Measurements from ENCODE around the gene MYH2. TPM values are rescaled to one million over a fixed set of nuclear protein-coding genes. Genes with fewer than 3 reads are reported as not detected.

MYH2 gene
- total RNA-seq, 2 donors from 2014 or later, result 0.99 TPM; not detected in 1

- no peaks in the 10 kb centered on the region for H3K9me3 Mint-ChIP-seq
Observed at GRCh38 chr17:10574324-10574723, 24.9 kb upstream of the MYH2 start.

GRCh38 chr17:10563991-10564660 lies 14.7 kb upstream of the MYH2 start:
- Mint-ChIP-seq H3K27me3 (ENCODE audit: insufficient read depth) (no peaks in the 10 kb centered on the region), H3K4me1 (no peaks in the 10 kb centered on the region), H3K4me3 (no peak overlapping the region), H3K9me3 (no peaks in the 10 kb centered on the region), H3K27ac (no peak overlapping the region), H3K36me3 (ENCODE audit: low read depth) (no peaks in the 10 kb centered on the region)
- WGBS, 2 experiments (ENCODE audit: insufficient coverage in 1 of 2, insufficient read length in 1 of 2), result no CpG with 5 or more reads among the region's 2 CpGs
- Histone ChIP-seq H3K9ac (ENCODE audit: extremely low read depth, low read length, poor library complexity, severe bottlenecking) (no peak overlapping the region), H3K36me3 (ENCODE audit: control insufficient read depth, insufficient read depth, low read length) (no peaks in the 10 kb centered on the region), H3K27me3 (ENCODE audit: control insufficient read depth, insufficient read depth, low read length, poor library complexity, severe bottlenecking) (no peaks in the 10 kb centered on the region), H3K27ac (ENCODE audit: low read depth, low read length) (no peak overlapping the region), H3K4me1 (ENCODE audit: control insufficient read depth, insufficient read depth, low read length) (no peaks in the 10 kb centered on the region), H3K9me3 (ENCODE audit: control insufficient read depth, low read length) (no peaks in the 10 kb centered on the region), H3K4me3 (ENCODE audit: low read length) (no peak overlapping the region)
- DNase-seq, result no peak
- TF ChIP-seq CTCF (conservative IDR thresholded peaks at IDR 0.05), result no peak

More at GRCh38 chr17:10574324-10574723, 24.9 kb upstream of the MYH2 start:
- Histone ChIP-seq H3K36me3 (ENCODE audit: control insufficient read depth, insufficient read depth, low read length) (no peaks in the 10 kb centered on the region), H3K4me3 (ENCODE audit: low read length) (no peak overlapping the region), H3K27ac (ENCODE audit: low read depth, low read length) (no peak overlapping the region), H3K9ac (ENCODE audit: extremely low read depth, low read length, poor library complexity, severe bottlenecking) (no peak overlapping the region), H3K4me1 (ENCODE audit: control insufficient read depth, insufficient read depth, low read length) (peaks cover 8% of the 10 kb centered on the region), H3K9me3 (ENCODE audit: control insufficient read depth, low read length) (no peaks in the 10 kb centered on the region), H3K27me3 (ENCODE audit: control insufficient read depth, insufficient read depth, low read length, poor library complexity, severe bottlenecking) (no peaks in the 10 kb centered on the region)
- no peak for DNase-seq
- TF ChIP-seq CTCF (conservative IDR thresholded peaks at IDR 0.05), result no peak
- Mint-ChIP-seq H3K27me3 (ENCODE audit: insufficient read depth) (no peaks in the 10 kb centered on the region), H3K27ac (no peak overlapping the region), H3K4me1 (peaks cover 15% of the 10 kb centered on the region), H3K36me3 (ENCODE audit: low read depth) (no peaks in the 10 kb centered on the region), H3K4me3 (no peak overlapping the region)
- 96 to 98% methylated on average over 5 of the region's 5 CpGs for WGBS, 2 experiments (ENCODE audit: insufficient coverage in 1 of 2, insufficient read length in 1 of 2)

DNA sequence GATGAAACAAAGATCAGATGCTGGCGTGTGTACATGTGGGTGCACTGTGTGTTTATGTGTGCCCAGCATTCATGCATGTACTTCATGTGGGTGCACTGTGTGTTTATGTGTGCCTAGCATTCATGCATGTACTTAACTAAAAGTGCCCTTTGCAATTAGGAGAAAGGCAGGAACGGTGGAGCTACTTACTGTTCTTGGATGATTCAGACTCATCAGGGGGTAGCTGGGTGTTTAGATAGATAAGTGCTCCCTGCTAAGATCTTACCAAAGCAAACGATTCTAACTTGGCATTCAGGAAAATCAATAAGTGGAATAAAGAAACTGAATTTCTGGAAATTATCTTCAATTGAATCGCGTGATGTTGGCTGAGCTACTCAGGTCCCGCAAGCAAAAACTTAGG lies 8.6 kb upstream of the MYH2 start:
- Histone ChIP-seq H3K4me3 (ENCODE audit: low read length) (no peak overlapping the region), H3K27ac (ENCODE audit: low read depth, low read length) (no peak overlapping the region), H3K9ac (ENCODE audit: extremely low read depth, low read length, poor library complexity, severe bottlenecking) (no peak overlapping the region), H3K9me3 (ENCODE audit: control insufficient read depth, low read length) (no peaks in the 10 kb centered on the region), H3K36me3 (ENCODE audit: control insufficient read depth, insufficient read depth, low read length) (no peaks in the 10 kb centered on the region), H3K27me3 (ENCODE audit: control insufficient read depth, insufficient read depth, low read length, poor library complexity, severe bottlenecking) (no peaks in the 10 kb centered on the region), H3K4me1 (ENCODE audit: control insufficient read depth, insufficient read depth, low read length) (no peaks in the 10 kb centered on the region)
- Mint-ChIP-seq H3K4me3 (no peak overlapping the region), H3K27me3 (ENCODE audit: insufficient read depth) (no peaks in the 10 kb centered on the region), H3K36me3 (ENCODE audit: low read depth) (no peaks in the 10 kb centered on the region), H3K9me3 (no peaks in the 10 kb centered on the region), H3K4me1 (peaks cover 9% of the 10 kb centered on the region), H3K27ac (no peak overlapping the region)
- 80 to 83% methylated on average over 4 to 6 of the region's 6 CpGs for WGBS, 2 experiments (ENCODE audit: insufficient coverage in 1 of 2, insufficient read length in 1 of 2)
- no peak for DNase-seq
- no peak for TF ChIP-seq CTCF (conservative IDR thresholded peaks at IDR 0.05)
